GM19397 (cell line): ENCODE data around the gene VEZF1.

ENCODE experiments used
- ATAC-seq: cut with Tn5 transposase; IDR thresholded peaks from one replicate; pipeline ENCODE4 v1.9.1; 2021; ENCODE audit warnings: mild to moderate bottlenecking, moderate library complexity; ENCODE audit not compliant: unreplicated experiment

VEZF1 gene

GRCh38 chr17:57953705-57954396, 34.2 kb downstream of the VEZF1 start:
- no peak for ATAC-seq

- ATAC-seq: no peak
Observed at GRCh38 chr17:57953219-57953618, 34.8 kb downstream of the VEZF1 start.

GRCh38 chr17:57949649-57950048, 38.4 kb downstream of the VEZF1 start:
- ATAC-seq: no peak

- no peak for ATAC-seq
Observed at GRCh38 chr17:57948555-57949420, 39.3 kb downstream of the VEZF1 start.

GRCh38 chr17:57948169-57948554, 39.9 kb downstream of the VEZF1 start:
- no peak for ATAC-seq

- no peak for ATAC-seq
Observed at GRCh38 chr17:57947369-57947768, 40.7 kb downstream of the VEZF1 start.

- ATAC-seq: peak; percentile 86
Observed at GRCh38 chr17:57946798-57947358, 41.2 kb downstream of the VEZF1 start.

- ATAC-seq: peak; percentile 7
Observed at GRCh38 chr17:57945996-57946797, 41.9 kb downstream of the VEZF1 start.

- no peak for ATAC-seq
Observed at GRCh38 chr17:57944908-57945307, 43.1 kb downstream of the VEZF1 start.

- ATAC-seq: no peak
Observed at GRCh38 chr17:57943645-57944044, 44.4 kb downstream of the VEZF1 start.

GRCh38 chr17:57943140-57943539, 44.9 kb downstream of the VEZF1 start:
- no peak for ATAC-seq

- no peak for ATAC-seq
Observed at GRCh38 chr17:57941384-57942370, 46.4 kb downstream of the VEZF1 start.

GRCh38 chr17:57940653-57941329, 47.3 kb downstream of the VEZF1 start:
- no peak for ATAC-seq

GRCh38 chr17:57940231-57940630, 47.8 kb downstream of the VEZF1 start:
- no peak for ATAC-seq

- ATAC-seq: peak; percentile 67
Observed at GRCh38 chr17:57939797-57940196, 48.3 kb downstream of the VEZF1 start.

GRCh38 chr17:57938061-57938502, 50.0 kb downstream of the VEZF1 start:
- ATAC-seq: no peak

- ATAC-seq: no peak
Observed at GRCh38 chr17:57937492-57937891, 50.6 kb downstream of the VEZF1 start.

GRCh38 chr17:57935833-57936807, 51.9 kb downstream of the VEZF1 start:
- no peak for ATAC-seq
